ENCODE results near the gene LDLR.

DNA sequence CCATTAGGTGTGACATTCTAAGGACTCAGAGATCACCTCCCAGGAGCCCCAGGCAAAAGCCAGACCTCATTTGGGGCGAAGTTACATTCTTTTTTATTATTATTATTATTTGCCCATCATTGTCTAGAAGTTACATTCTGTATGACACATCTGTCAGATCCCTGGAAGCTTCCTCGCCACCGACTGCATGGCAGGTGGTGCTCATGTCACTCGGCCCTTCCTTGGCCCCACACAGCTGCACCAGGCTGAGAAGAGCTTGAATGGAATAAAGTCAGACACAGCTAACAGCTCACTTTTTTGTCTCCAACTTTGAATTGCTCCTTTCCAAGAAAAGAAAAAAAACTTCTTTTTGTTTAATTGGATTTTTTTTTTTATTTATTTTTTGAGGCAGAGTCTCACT is 41.4 kb upstream of the LDLR start:
- TF ChIP-seq, protein P1, sequence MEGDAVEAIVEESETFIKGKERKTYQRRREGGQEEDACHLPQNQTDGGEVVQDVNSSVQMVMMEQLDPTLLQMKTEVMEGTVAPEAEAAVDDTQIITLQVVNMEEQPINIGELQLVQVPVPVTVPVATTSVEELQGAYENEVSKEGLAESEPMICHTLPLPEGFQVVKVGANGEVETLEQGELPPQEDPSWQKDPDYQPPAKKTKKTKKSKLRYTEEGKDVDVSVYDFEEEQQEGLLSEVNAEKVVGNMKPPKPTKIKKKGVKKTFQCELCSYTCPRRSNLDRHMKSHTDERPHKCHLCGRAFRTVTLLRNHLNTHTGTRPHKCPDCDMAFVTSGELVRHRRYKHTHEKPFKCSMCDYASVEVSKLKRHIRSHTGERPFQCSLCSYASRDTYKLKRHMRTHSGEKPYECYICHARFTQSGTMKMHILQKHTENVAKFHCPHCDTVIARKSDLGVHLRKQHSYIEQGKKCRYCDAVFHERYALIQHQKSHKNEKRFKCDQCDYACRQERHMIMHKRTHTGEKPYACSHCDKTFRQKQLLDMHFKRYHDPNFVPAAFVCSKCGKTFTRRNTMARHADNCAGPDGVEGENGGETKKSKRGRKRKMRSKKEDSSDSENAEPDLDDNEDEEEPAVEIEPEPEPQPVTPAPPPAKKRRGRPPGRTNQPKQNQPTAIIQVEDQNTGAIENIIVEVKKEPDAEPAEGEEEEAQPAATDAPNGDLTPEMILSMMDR (conservative IDR thresholded peaks at IDR 0.05; ENCODE audit: low read depth, low read length): no peak
- no peak for TF ChIP-seq EZH2 (IDR thresholded peaks at IDR 0.05; ENCODE audit: borderline replicate concordance, low read depth, low read length, poor library complexity, severe bottlenecking)

All from A673 (cell line).